OCI-M1 (cell line): ENCODE data around the gene ITGA6.

Source experiments
- DNase-seq: peaks from one replicate; lab custom pipeline; 2025; lab: John Stamatoyannopoulos, UW

Gene ITGA6

GRCh38 chr2:172465417-172466334, 38.3 kb downstream of the ITGA6 start:
- DNase-seq = peak; percentile 82

- peak; percentile 68 for DNase-seq
Observed at GRCh38 chr2:172467382-172467781, 40.0 kb downstream of the ITGA6 start.

GRCh38 chr2:172470958-172471922, 43.9 kb downstream of the ITGA6 start:
- DNase-seq = no peak

- DNase-seq = no peak
Observed at GRCh38 chr2:172472446-172473033, 45.2 kb downstream of the ITGA6 start.

- DNase-seq = no peak
Observed at GRCh38 chr2:172473167-172473566, 45.8 kb downstream of the ITGA6 start.

- no peak for DNase-seq
Observed at GRCh38 chr2:172478353-172478752, 51.0 kb downstream of the ITGA6 start.

- peak; percentile 49 for DNase-seq
Observed at GRCh38 chr2:172480301-172481218, 53.2 kb downstream of the ITGA6 start.

- DNase-seq = no peak
Observed at GRCh38 chr2:172481507-172482262, 54.3 kb downstream of the ITGA6 start.

- DNase-seq = peak; percentile 67
Observed at GRCh38 chr2:172484253-172484652, 56.9 kb downstream of the ITGA6 start.

GRCh38 chr2:172484706-172485105, 57.3 kb downstream of the ITGA6 start:
- no peak for DNase-seq

- DNase-seq = no peak
Observed at GRCh38 chr2:172488556-172488955, 61.2 kb downstream of the ITGA6 start.

- peak; percentile 57 for DNase-seq
Observed at GRCh38 chr2:172489681-172490080, 62.3 kb downstream of the ITGA6 start.

- DNase-seq = peak; percentile 80
Observed at GRCh38 chr2:172496160-172496608, 68.8 kb downstream of the ITGA6 start.

- DNase-seq = no peak
Observed at GRCh38 chr2:172507199-172507598, 79.8 kb downstream of the ITGA6 start.

GRCh38 chr2:172510088-172510487, 82.7 kb downstream of the ITGA6 start:
- peak; percentile 23 for DNase-seq

GRCh38 chr2:172510548-172510947, 83.2 kb downstream of the ITGA6 start:
- no peak for DNase-seq

- DNase-seq = peak; percentile 38
Observed at GRCh38 chr2:172512810-172513523, 85.6 kb downstream of the ITGA6 start.

- no peak for DNase-seq
Observed at GRCh38 chr2:172513524-172513900, 86.1 kb downstream of the ITGA6 start.

- peak; percentile 95 for DNase-seq
Observed at GRCh38 chr2:172513935-172514586, 86.7 kb downstream of the ITGA6 start.
